Fibroblast of lung (primary cell): Measurements from ENCODE around the gene FAM184B. TPM values are rescaled to one million over a fixed set of nuclear protein-coding genes. Genes with fewer than 3 reads are reported as not detected.
A peak's percentile ranks its signal among the peaks of the same experiment; 100 is the strongest.

Experiments used
- DNase-seq, 2 donors: peaks; one replicate each; pipeline versions ENCODE4 v3.0.0 to v3.0.0-alpha.2; 2010; ENCODE audit warnings: low read depth in 2 of 2
- H2AFZ ChIP-seq: 2 replicates; pipeline ENCODE4 v1.5.1; 2012; ENCODE audit warnings: low read length, control low read depth, inconsistent platforms
- H3K27ac ChIP-seq: 2 replicates; pipeline ENCODE4 v1.5.1; 2011; ENCODE audit warnings: low read length, control low read depth; ENCODE audit not compliant: insufficient read depth
- H3K27me3 ChIP-seq: 2 replicates; pipeline ENCODE4 v1.5.1; 2011; ENCODE audit warnings: mild to moderate bottlenecking, low read length; ENCODE audit not compliant: control insufficient read depth, insufficient read depth
- H3K36me3 ChIP-seq: 2 replicates; pipeline ENCODE4 v1.5.1; 2011; ENCODE audit warnings: low read length; ENCODE audit not compliant: control insufficient read depth, insufficient read depth
- H3K4me1 ChIP-seq: 2 replicates; pipeline ENCODE4 v1.5.1; 2011; ENCODE audit warnings: low read length; ENCODE audit not compliant: control insufficient read depth, insufficient read depth; ENCODE audit errors: extremely low read depth
- H3K4me2 ChIP-seq: 2 replicates; pipeline ENCODE4 v1.5.1; 2011; ENCODE audit warnings: low read length, control low read depth; ENCODE audit not compliant: insufficient read depth; ENCODE audit errors: extremely low read depth
- H3K4me3 ChIP-seq, 4 experiments: fragments of 200-600 bp in 1 of 4; sonication (generic) in 1 of 4; replicated peaks in 1 of 4; 2 replicates each; pipeline ENCODE4 v1.5.1; 2011 to 2016; ENCODE audit warnings: low read length in 4 of 4, low read depth in 3 of 4, mild to moderate bottlenecking in 3 of 4, control low read depth in 2 of 4, inconsistent platforms in 1 of 4, mixed read lengths in 1 of 4; ENCODE audit not compliant: insufficient read depth in 1 of 4; ENCODE audit errors: control extremely low read depth in 1 of 4
- H3K79me2 ChIP-seq: 2 replicates; pipeline ENCODE4 v1.5.1; 2012; ENCODE audit warnings: mild to moderate bottlenecking, low read length, inconsistent platforms; ENCODE audit not compliant: control insufficient read depth, insufficient read depth
- H3K9ac ChIP-seq: 2 replicates; pipeline ENCODE4 v1.5.1; 2011; ENCODE audit warnings: mild to moderate bottlenecking, low read length, control low read depth; ENCODE audit not compliant: insufficient read depth
- H3K9me3 ChIP-seq: 2 replicates; pipeline ENCODE4 v1.5.1; 2012; ENCODE audit warnings: low read depth, low read length; ENCODE audit not compliant: control insufficient read depth, insufficient read depth
- H4K20me1 ChIP-seq: 2 replicates; pipeline ENCODE4 v1.5.1; 2011; ENCODE audit warnings: low read length; ENCODE audit not compliant: control insufficient read depth, insufficient read depth; ENCODE audit errors: extremely low read depth
- EZH2 ChIP-seq: IDR thresholded peaks from 2 replicates; pipeline ENCODE4 v1.5.1; 2012; ENCODE audit warnings: low read length, control low read depth, mild to moderate bottlenecking; ENCODE audit errors: missing control alignments
- polyA plus RNA-seq, 2 donors: library from polyadenylated mRNA; depleted of rRNA in 1 of 2; stranded (reverse) in 1 of 2; unstranded in 1 of 2; fragments of >200 nt; gene quantifications; 2 replicates each; pipeline ENCODE4 v1.2.1, GENCODE V29; 2011 to 2012; ENCODE audit warnings: missing spikeins in 1 of 2
- total RNA-seq: library from RNA; depleted of rRNA; stranded (reverse); fragments of >200 nt; gene quantifications from 2 replicates; pipeline ENCODE4 v1.2.1, GENCODE V29; 2014
- TF ChIP-seq, protein P1 (sequence below), 2 donors: IDR thresholded peaks in 1 of 2; conservative IDR thresholded peaks in 1 of 2; 1 replicate in 1 of 2; 2 replicates in 1 of 2; pipeline ENCODE4 v1.5.1; 2011 to 2012; ENCODE audit warnings: low read length in 2 of 2, control low read depth in 1 of 2, inconsistent platforms in 1 of 2, low read depth in 1 of 2, mild to moderate bottlenecking in 1 of 2

FAM184B gene
- total and polyA plus RNA-seq, 2 donors (not counting 1 experiment from before 2014, with no cell fraction given) = not detected

- TF ChIP-seq, protein P1, sequence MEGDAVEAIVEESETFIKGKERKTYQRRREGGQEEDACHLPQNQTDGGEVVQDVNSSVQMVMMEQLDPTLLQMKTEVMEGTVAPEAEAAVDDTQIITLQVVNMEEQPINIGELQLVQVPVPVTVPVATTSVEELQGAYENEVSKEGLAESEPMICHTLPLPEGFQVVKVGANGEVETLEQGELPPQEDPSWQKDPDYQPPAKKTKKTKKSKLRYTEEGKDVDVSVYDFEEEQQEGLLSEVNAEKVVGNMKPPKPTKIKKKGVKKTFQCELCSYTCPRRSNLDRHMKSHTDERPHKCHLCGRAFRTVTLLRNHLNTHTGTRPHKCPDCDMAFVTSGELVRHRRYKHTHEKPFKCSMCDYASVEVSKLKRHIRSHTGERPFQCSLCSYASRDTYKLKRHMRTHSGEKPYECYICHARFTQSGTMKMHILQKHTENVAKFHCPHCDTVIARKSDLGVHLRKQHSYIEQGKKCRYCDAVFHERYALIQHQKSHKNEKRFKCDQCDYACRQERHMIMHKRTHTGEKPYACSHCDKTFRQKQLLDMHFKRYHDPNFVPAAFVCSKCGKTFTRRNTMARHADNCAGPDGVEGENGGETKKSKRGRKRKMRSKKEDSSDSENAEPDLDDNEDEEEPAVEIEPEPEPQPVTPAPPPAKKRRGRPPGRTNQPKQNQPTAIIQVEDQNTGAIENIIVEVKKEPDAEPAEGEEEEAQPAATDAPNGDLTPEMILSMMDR (conservative IDR thresholded peaks at IDR 0.05 in 1 of 2, IDR thresholded peaks at IDR 0.05 in 1 of 2; ENCODE audit: low read depth in 1 of 2, low read length in 2 of 2) = no peak
- no peak for TF ChIP-seq EZH2
- Histone ChIP-seq H3K36me3 (no peaks in the 10 kb centered on the region), H3K27ac (peak overlapping the region; percentile 76), H3K4me1 (peaks cover 3% of the 10 kb centered on the region), H4K20me1 (no peaks in the 10 kb centered on the region), H3K27me3 (no peaks in the 10 kb centered on the region), H3K9me3 (no peaks in the 10 kb centered on the region), H3K4me2 (peak overlapping the region; percentile 91), H3K79me2 (peaks cover 92% of the 10 kb centered on the region), H2AFZ (peak overlapping the region; percentile 95), H3K4me3 (peak overlapping the region; percentile 85 to 98 (median 85)), H3K9ac (no peak overlapping the region)
- no peak for DNase-seq
These were observed 30.7 kb upstream of the FAM184B start for GRCh38 chr4:17812125-17812524.

DNA sequence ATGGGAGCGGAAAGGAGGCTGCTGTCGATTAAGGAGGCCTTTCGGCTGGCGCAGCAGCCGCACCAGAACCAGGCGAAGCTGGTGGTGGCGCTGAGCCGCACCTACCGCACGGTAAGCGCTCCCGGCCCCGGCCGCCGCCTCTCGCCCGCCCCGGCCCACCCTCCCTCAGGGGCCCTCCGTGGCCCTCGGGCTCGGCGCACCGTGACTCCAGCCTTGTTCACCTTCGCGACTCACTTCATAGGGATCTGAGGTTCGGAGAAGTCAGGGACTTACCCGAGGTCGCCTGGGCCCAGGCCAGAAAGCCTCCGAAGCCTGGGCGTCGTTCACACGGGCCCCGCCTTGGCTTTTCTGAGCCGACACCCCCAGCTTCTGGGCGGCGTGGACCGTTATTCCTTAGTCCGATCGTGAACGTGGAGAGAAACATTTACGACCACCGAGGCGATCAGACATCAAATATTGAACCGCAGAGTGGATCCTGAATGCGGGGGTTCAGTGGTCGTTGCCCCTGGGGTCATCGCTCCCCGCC, 29.7 kb upstream of the FAM184B start:
- no peaks in the 10 kb centered on the region for H3K9me3 ChIP-seq
- peak overlapping the region; percentile 95 for H2AFZ ChIP-seq
- H3K4me2 ChIP-seq = peak overlapping the region; percentile 91
- H3K27ac ChIP-seq = peak overlapping the region; percentile 76
- H3K4me1 ChIP-seq = peaks cover 3% of the 10 kb centered on the region
- H3K4me3 ChIP-seq = peak overlapping the region; percentile 85 to 98 (median 85)
- peaks cover 96% of the 10 kb centered on the region for H3K79me2 ChIP-seq
- DNase-seq = peak in 1 of 2 donors; percentile 23
- H3K9ac ChIP-seq = peak overlapping the region; percentile 59
- no peaks in the 10 kb centered on the region for H4K20me1 ChIP-seq
- no peaks in the 10 kb centered on the region for H3K36me3 ChIP-seq
- TF ChIP-seq, protein P1 (conservative IDR thresholded peaks at IDR 0.05 in 1 of 2, IDR thresholded peaks at IDR 0.05 in 1 of 2; ENCODE audit: low read depth in 1 of 2, low read length in 2 of 2) = no peak
- no peak for TF ChIP-seq EZH2
- no peaks in the 10 kb centered on the region for H3K27me3 ChIP-seq

DNA sequence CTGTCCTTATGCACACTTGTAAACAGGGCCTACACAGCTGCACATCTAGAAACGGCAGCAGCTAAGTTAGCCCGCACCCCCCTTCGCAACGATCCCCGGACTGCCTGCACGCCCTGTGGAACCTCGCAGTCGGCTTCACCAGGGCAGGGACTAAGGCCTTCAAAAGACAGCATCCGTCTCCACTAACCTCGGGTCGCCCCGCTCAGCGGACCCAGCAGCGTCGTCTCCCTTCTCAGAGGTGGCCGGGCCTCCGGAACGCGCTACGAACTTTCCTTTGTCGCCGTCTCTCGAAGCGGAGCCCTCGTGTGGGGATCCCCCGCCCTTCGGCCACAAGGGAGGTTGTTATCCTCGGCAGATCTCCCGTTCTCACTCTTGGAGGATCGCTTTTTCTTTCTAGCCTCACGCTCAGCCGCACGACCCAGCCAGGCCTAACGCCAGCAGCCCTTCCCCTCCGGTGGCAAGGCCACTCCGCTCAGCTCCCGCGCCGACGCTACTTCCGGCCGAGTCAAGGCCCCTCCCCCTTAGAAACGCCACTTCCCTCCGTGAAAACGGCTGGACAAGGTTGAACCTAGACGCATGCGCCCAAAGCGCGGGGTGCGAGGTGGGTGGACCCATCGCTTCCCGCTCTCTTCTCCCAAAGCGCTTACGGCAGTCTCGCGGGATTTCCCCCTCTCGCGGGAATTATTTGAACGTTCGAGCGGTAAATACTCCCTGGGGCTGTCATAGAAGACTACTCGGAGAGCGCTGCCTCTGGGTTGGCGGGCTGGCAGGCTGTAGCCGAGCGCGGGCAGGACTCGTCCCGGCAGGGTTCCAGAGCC, 29.0 kb upstream of the FAM184B start, which contains the start of the genes DCAF16 and NCAPG:
TSS of gene DCAF16 (minus strand) at position 498 of the 818 bp plus-strand sequence. CDS start 6,616 bp downstream, outside the sequence.
TSS of gene NCAPG (plus strand) at position 720 of the 818 bp plus-strand sequence. CDS start 99 bp downstream, outside the sequence.
- H3K4me1 ChIP-seq = peaks cover 3% of the 10 kb centered on the region
- H4K20me1 ChIP-seq = no peaks in the 10 kb centered on the region
- TF ChIP-seq EZH2 = no peak
- TF ChIP-seq, protein P1 (conservative IDR thresholded peaks at IDR 0.05 in 1 of 2, IDR thresholded peaks at IDR 0.05 in 1 of 2; ENCODE audit: low read depth in 1 of 2, low read length in 2 of 2) = no peak
- peak within 1 kb of the TSS; percentile 85 to 98 (median 85) for H3K4me3 ChIP-seq
- H2AFZ ChIP-seq = peak within 1 kb of the TSS; percentile 95
- peak within 1 kb of the TSS; percentile 90 for H3K9ac ChIP-seq
- no peaks in the 10 kb centered on the region for H3K36me3 ChIP-seq
- peaks cover 97% of the 10 kb centered on the region for H3K79me2 ChIP-seq
- peak; percentile 98 to 100 for DNase-seq
- H3K9me3 ChIP-seq = no peaks in the 10 kb centered on the region
- H3K27me3 ChIP-seq = no peaks in the 10 kb centered on the region
- H3K27ac ChIP-seq = peak within 1 kb of the TSS; percentile 89
- peak within 1 kb of the TSS; percentile 96 for H3K4me2 ChIP-seq
